HG03520 (cell line): Measurements from ENCODE around the gene P2RY14.
"Not testable (repeated sequence)": the region's sequence is repeated elsewhere in the genome, so short reads cannot be mapped to it uniquely, and the experiment has no call there.

Experiments
- ATAC-seq: cut with Tn5 transposase; IDR thresholded peaks from one replicate; pipeline ENCODE4 v1.9.1; 2021; ENCODE audit warnings: mild to moderate bottlenecking, moderate library complexity; ENCODE audit not compliant: unreplicated experiment

Gene P2RY14

GRCh38 chr3:151192545-151192944, 85.8 kb downstream of the P2RY14 start:
- ATAC-seq, result no peak

GRCh38 chr3:151191095-151191494, 87.2 kb downstream of the P2RY14 start:
- no peak for ATAC-seq

- ATAC-seq, result no peak
Measured at GRCh38 chr3:151183265-151183671, 95.1 kb downstream of the P2RY14 start.

DNA sequence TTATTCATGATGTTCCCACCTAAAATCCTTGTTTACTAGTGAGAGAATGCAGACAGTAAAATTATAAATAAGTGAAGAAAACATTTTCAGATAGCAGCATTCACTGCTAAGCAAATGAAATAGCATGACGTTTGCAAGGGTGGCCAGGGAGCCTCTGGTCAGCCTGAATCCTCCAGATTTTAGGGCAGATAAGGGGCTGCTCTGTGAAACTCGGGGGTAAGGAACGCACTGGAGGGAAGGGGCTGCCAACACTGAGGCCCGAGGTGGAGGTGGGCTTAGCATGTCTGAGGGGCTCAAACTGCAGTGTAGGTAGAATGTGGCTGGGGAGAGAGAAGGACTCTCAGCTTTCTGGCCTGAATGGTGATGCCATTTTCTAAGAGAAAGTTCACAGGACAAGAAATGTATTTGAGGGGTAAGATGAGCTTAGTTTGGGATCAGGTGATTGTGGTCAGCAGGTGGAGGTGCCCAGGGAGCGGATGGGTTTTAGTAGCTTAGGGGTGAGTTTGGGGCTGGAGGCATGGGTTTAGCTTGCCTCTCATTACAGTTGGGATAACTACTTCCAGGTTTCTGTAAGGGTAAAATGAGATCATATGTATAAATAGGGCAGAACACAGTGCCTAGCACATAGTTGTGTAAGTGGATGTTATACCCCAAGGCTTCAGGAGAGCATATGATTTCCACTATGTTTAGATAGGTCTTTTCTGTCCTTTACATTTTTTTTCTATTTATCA, 95.8 kb downstream of the P2RY14 start:
- no peak for ATAC-seq

- no peak for ATAC-seq
Measured at GRCh38 chr3:151178208-151178845, 100.0 kb downstream of the P2RY14 start.

DNA sequence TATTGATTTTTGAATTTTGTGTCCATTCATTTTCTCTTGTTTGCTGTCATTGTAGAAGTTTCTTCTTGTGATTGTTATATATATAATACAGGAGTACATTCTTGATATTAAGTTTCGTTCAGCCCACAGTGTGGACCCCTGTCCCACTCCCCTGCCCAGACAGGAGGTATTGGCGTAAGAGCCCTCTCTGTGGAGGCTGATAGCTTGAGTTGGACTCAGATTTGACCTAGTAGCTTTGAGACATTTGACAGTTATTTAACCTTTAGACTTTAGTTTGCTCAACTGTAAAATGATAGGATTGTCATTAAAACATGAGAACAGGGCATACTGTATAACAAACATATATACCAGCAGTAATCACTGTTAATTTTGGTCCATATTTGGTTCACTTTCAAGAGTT, 102.4 kb downstream of the P2RY14 start:
- ATAC-seq, result no peak

DNA sequence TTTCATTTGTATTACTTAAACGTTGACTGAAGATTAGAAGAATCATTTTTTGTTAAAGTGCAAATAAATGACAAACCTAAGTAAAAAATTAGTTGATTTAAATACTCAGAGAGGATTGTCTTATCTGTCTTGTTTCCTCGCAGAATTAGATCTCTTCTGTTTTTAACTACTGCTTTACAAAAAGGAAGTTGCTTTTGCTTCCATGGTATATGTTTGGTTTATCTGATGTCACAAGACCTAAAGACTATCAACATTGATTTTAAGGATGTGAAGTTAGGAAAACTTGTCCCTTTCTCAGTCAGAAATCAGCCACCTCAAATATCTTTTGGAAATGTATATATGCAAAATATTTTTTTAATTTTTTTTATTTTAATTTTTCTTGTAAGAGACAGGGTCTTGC, 104.0 kb downstream of the P2RY14 start:
- no peak for ATAC-seq

- peak; percentile 40 for ATAC-seq
Measured at GRCh38 chr3:151171145-151171757, 107.1 kb downstream of the P2RY14 start.

DNA sequence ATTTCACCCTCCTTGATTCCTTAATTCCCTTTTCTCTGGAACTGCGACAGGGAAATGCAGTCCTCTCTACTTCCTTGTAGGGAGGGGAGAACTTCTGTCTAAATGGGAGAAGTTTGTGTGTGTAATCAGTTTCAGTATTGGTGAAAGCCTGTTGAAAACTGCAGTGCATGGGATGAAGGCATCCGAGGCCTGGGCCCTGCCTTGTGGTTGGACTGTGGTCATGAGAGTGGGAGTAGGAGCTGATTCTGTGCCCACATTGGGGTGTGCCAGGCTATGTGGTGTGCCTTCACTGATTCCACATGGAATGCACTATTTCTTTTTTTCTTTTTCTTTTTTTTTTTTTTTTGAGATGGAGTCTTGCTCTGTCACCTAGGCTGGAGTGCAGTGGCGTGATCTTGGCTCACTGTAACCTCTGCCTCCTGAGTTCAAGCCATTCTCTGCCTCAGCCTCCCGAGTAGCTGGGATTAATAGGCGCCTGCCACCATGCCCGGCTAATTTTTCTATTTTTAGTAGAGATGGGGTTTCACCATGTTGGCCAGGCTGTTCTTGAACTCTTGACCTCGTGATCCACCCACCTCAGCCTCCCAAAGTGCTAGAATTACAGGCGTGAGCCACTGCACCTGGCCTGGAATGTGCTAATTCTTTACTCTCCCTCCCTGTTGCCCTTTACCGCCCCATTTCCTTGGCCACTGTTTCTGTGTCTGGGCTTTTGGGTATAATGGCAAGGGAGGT, 108.2 kb downstream of the P2RY14 start:
- not testable (repeated sequence) for ATAC-seq

DNA sequence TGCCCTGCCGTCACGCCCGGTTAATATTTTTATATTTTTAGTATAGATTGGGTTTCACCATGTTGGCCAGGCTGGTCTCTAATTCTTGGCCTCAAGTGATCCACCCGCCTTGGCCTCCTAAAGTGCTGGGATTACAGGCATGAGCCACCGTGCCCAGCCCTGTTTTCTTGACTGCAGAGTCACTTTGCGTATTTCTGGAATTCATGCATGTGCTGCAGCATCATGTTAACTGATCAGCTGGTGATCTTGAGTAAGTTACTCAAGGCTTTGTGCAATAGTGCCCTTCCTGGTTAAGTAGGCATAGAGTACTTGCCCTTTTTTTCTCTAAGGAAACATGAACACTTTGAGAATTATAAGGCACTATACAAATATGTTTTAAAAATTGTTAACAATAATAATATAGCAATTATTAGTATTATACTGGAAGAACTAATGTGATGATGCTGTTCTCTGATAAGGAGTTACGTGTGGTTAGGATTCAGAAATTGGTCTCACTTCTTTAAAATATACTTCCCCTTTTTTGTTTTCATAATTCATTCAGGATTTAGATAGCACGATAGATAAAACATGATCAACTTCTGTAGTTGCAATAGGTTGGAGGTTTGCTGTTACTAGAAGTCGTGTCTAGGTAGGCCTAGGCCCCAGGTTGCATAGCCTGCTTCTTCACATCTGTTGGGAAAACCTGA, 108.9 kb downstream of the P2RY14 start:
- ATAC-seq, result peak; percentile 55

DNA sequence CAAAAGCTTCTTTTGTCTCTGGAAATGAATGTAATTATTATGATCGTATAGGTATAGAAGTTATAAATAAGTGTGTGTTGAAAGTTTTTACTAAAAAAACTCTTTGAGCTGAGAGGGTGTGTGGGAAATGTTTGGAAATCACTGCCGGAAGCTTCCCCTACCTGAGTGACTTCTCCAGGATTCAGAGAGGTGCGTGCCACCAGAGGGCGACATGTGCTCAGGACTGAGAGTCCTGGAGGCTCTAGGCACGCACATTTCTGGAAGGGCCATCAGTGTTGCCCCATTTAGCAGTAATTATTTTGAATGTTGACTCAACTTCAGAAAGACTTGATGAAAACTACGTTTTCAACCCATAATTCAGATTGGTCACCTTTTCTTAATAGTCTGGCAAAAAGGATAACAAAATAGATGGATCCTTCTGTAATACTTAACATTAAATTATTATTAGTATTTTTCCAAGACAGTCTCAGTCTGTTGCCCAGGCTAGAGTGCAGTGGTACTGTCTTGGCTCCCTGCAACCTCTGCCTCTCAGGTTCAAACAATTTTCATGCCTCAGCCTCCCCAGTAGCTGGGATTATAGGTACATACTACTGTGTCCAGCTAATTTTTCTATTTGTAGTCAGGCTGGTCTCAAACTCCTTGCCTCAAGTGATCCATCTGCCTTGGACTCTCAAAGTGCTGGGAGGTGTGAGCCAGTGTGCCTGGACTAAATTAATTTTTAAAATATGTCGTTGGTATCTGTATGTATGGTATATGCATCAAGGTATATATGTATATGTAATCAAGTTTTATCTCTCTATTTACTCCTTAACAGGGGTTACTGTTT, 109.9 kb downstream of the P2RY14 start:
- peak; percentile 59 for ATAC-seq

- ATAC-seq, result no peak
Measured at GRCh38 chr3:151166161-151166560, 112.2 kb downstream of the P2RY14 start.

GRCh38 chr3:151165226-151165625, 113.1 kb downstream of the P2RY14 start:
- no peak for ATAC-seq
